CD4-positive, alpha-beta memory T cell (primary cell): ENCODE measurements around the gene LRRK1. TPM values are rescaled to one million over a fixed set of nuclear protein-coding genes. Genes with fewer than 3 reads are reported as not detected.

Experiments
- CTCF ChIA-PET: fragments of 350-600 bp; sonication (Branson Sonifier 250); formaldehyde crosslinking; loops from one replicate; lab custom pipeline; 2021; ENCODE audit warnings: inconsistent platforms; ENCODE audit not compliant: partially characterized antibody; lab: Charles Lee
- POLR2A ChIA-PET: fragments of 350-600 bp; sonication (Branson Sonifier 250); formaldehyde crosslinking; loops from one replicate; lab custom pipeline; 2021; ENCODE audit not compliant: partially characterized antibody; lab: Charles Lee
- DNase-seq, 5 donors: peaks; one replicate each; pipeline versions ENCODE4 v3.0.0 to v3.0.0-alpha.2; 2020 to 2022; ENCODE audit warnings: mixed read lengths in 1 of 5
- H3K27ac ChIP-seq: one replicate; pipeline ENCODE4 v1.7.0; 2013; ENCODE audit warnings: low read depth, low read length
- H3K27me3 ChIP-seq: 2 replicates; pipeline ENCODE4 v1.7.0; 2013; ENCODE audit warnings: mild to moderate bottlenecking, low read length, moderate library complexity; ENCODE audit not compliant: insufficient read depth
- H3K36me3 ChIP-seq: 2 replicates; pipeline ENCODE4 v1.7.0; 2013; ENCODE audit warnings: mild to moderate bottlenecking, low read length, moderate library complexity; ENCODE audit not compliant: insufficient read depth
- H3K4me1 ChIP-seq: 2 replicates; pipeline ENCODE4 v1.7.0; 2013; ENCODE audit warnings: mild to moderate bottlenecking, low read length, moderate library complexity; ENCODE audit not compliant: insufficient read depth
- H3K4me3 ChIP-seq, 2 donors: one replicate each; pipeline ENCODE4 v1.7.0; 2013; ENCODE audit warnings: low read length in 2 of 2, mild to moderate bottlenecking in 1 of 2
- H3K9me3 ChIP-seq, 2 donors: one replicate each; pipeline ENCODE4 v1.7.0; 2013; ENCODE audit warnings: low read length in 2 of 2, control low read depth in 1 of 2; ENCODE audit not compliant: control insufficient read depth in 1 of 2
- H3K27ac Mint-ChIP-seq, 7 donors: one replicate each; pipeline ENCODE4 v1.8.0; 2020 to 2021; ENCODE audit warnings: mixed read lengths in 7 of 7, mild to moderate bottlenecking in 6 of 7, inconsistent platforms in 3 of 7, moderate library complexity in 3 of 7
- H3K27me3 Mint-ChIP-seq, 2 donors: one replicate each; pipeline ENCODE4 v1.8.0; 2020 to 2021; ENCODE audit warnings: mixed read lengths in 2 of 2
- H3K36me3 Mint-ChIP-seq, 2 donors: one replicate each; pipeline ENCODE4 v1.8.0; 2020 to 2021; ENCODE audit warnings: mixed read lengths in 2 of 2, inconsistent platforms in 1 of 2, mild to moderate bottlenecking in 1 of 2
- H3K4me1 Mint-ChIP-seq, 4 donors: one replicate each; pipeline ENCODE4 v1.8.0; 2020 to 2021; ENCODE audit warnings: mixed read lengths in 4 of 4, mild to moderate bottlenecking in 1 of 4
- H3K4me3 Mint-ChIP-seq, 8 donors: one replicate each; pipeline ENCODE4 v1.8.0; 2020 to 2021; ENCODE audit warnings: mixed read lengths in 8 of 8, mild to moderate bottlenecking in 7 of 8, moderate library complexity in 6 of 8, inconsistent platforms in 3 of 8
- H3K9me3 Mint-ChIP-seq, 8 donors: one replicate each; pipeline ENCODE4 v1.8.0; 2020 to 2021; ENCODE audit warnings: mixed read lengths in 8 of 8, mild to moderate bottlenecking in 5 of 8, inconsistent platforms in 3 of 8, moderate library complexity in 1 of 8
- intact Hi-C: fragments of 100-400 bp; cut with micrococcal nuclease; formaldehyde crosslinking; loops from one replicate; pipeline ENCODE4 v1.15.1; 2023
- polyA plus RNA-seq, 2 donors: library from polyadenylated mRNA; unstranded; fragments of 300-500 nt; fragmentation: Illumina TruSeq; gene quantifications; one replicate each; pipeline ENCODE4 v1.2.3, GENCODE V29; 2021
- total RNA-seq, 2 experiments: library from RNA; stranded (reverse); gene quantifications; one replicate each; pipeline ENCODE4 v1.2.3, GENCODE V29; 2021

The LRRK1 gene, protein sequence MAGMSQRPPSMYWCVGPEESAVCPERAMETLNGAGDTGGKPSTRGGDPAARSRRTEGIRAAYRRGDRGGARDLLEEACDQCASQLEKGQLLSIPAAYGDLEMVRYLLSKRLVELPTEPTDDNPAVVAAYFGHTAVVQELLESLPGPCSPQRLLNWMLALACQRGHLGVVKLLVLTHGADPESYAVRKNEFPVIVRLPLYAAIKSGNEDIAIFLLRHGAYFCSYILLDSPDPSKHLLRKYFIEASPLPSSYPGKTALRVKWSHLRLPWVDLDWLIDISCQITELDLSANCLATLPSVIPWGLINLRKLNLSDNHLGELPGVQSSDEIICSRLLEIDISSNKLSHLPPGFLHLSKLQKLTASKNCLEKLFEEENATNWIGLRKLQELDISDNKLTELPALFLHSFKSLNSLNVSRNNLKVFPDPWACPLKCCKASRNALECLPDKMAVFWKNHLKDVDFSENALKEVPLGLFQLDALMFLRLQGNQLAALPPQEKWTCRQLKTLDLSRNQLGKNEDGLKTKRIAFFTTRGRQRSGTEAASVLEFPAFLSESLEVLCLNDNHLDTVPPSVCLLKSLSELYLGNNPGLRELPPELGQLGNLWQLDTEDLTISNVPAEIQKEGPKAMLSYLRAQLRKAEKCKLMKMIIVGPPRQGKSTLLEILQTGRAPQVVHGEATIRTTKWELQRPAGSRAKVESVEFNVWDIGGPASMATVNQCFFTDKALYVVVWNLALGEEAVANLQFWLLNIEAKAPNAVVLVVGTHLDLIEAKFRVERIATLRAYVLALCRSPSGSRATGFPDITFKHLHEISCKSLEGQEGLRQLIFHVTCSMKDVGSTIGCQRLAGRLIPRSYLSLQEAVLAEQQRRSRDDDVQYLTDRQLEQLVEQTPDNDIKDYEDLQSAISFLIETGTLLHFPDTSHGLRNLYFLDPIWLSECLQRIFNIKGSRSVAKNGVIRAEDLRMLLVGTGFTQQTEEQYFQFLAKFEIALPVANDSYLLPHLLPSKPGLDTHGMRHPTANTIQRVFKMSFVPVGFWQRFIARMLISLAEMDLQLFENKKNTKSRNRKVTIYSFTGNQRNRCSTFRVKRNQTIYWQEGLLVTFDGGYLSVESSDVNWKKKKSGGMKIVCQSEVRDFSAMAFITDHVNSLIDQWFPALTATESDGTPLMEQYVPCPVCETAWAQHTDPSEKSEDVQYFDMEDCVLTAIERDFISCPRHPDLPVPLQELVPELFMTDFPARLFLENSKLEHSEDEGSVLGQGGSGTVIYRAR (N-terminal part only)
- under 1 TPM; 0.53 to 0.58 TPM for total RNA-seq
- polyA plus RNA-seq, result under 1 TPM in 1 of 2 donors, not detected in 1; 0.50 TPM

DNA sequence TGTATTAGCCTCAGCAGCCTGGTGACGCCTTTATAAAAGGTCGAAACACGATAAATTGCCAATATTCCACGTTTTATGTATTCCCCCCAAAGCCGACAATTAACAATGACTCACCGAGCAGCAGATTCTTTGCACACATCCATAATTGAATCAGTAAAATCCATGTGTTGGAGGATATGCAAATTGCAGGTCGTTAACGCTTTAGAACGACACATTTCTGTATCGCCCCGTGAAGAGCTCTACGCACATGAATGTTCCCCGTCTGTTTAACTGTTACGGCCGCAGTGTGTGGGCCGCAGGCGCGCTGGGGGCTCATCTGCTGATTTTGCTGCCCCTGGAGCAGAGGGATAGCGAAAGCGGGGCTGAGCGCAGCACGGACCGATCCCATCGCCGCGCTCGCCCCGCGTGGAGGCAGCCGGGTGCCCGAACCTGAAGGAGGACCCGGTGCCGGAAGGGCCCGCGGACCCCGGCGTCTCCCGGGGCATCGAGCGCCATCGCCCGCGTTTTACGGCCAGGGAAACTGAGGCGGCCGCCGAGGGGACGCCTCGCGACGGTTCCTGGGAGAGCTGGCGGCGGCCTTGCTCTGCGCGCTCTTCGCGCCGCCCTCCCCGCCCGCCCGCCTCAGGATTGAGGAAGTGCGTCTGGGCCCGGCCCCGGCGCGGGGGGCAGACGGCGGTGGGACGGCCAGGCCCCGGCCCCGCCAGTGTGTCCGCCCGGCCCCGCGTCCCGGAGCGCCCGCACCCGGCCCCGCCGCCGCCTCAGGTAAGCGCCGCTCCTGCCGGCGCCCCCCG lies at the start of gene LRRK1:
LRRK1 (plus strand) TSS at position 668 of the 791 bp plus-strand sequence. CDS start 5,276 bp downstream, outside the sequence.
- no peak within 1 kb of the TSS for H3K27ac ChIP-seq
- Mint-ChIP-seq H3K27me3 (peaks cover 43 to 44% of the 10 kb centered on the region in 2 donors), H3K4me3 (peak within 1 kb of the TSS; percentile 74 to 89 (median 84)), H3K36me3 (no peaks in the 10 kb centered on the region), H3K9me3 (no peaks in the 10 kb centered on the region), H3K4me1 (peaks cover 7 to 22% (median 8%) of the 10 kb centered on the region in 4 donors), H3K27ac (no peak within 1 kb of the TSS)
- H3K9me3 ChIP-seq, result no peaks in the 10 kb centered on the region
- ChIA-PET CTCF (interaction anchor here (0.9 to 6.3 kb wide), 4 partner anchors 14 to 88 kb away, joined by 3 to 74 read pairs (median 8); no protein-coding TSS in a partner anchor), POLR2A (no interaction called here)
- no peak for DNase-seq
- intact Hi-C loops, result loop anchor here (1.0 kb wide), 1 partner anchor 89 kb away; no protein-coding TSS in a partner anchor
- H3K27me3 ChIP-seq, result peaks cover 21% of the 10 kb centered on the region
- peaks cover 13% of the 10 kb centered on the region for H3K4me1 ChIP-seq
- H3K4me3 ChIP-seq, result peak within 1 kb of the TSS; percentile 23 to 38
- no peaks in the 10 kb centered on the region for H3K36me3 ChIP-seq

DNA sequence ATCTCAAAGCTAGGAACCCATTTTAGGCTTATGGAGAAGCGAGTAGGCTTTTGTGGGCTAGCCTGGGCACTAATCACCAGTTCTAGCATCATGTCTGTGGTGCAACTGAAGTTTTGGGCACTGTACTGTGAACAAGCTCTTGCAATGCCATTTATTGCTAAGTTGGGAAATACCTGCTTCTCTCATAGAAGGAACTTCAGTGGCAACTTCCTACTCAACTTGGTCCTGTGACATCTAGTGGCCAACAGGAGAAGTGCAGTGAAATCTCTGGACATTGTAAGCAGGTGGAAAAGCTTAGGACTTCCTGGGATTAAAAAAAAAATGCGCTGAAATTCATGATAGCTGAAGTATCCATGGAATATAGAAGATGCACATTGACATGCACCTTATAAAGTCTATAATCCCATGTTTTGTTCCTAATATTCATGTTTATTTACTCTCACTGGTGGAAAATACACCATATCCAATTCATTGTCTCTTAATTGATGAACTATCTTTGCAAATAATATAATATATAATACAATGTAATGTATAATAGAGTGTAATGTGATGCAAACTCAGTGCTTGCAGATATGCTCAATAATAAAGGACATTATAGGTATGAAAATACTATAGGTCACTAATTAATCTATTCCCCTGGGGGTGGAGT lies 46.0 kb upstream of the LRRK1 start:
- DNase-seq, result peak; percentile 39 to 52 (median 51)
- Histone ChIP-seq H3K36me3 (no peaks in the 10 kb centered on the region), H3K27ac (no peak overlapping the region), H3K27me3 (no peaks in the 10 kb centered on the region), H3K4me1 (no peaks in the 10 kb centered on the region), H3K9me3 (peaks cover 0 to 4% of the 10 kb centered on the region in 2 donors), H3K4me3 (no peak overlapping the region)
- Mint-ChIP-seq H3K36me3 (no peaks in the 10 kb centered on the region), H3K9me3 (peaks cover 0 to 6% (median 0%) of the 10 kb centered on the region in 8 donors), H3K4me3 (no peak overlapping the region), H3K27me3 (peaks cover 9 to 21% of the 10 kb centered on the region in 2 donors), H3K4me1 (peaks cover 0 to 1% (median under 1%) of the 10 kb centered on the region in 4 donors), H3K27ac (no peak overlapping the region)
- intact Hi-C loops, result loop anchor here (1.0 to 2.0 kb wide), 3 partner anchors 523 to 944 kb away; no protein-coding TSS in a partner anchor
- CTCF ChIA-PET, result interaction anchor here (0.7 to 2.6 kb wide), 15 partner anchors 10 to 954 kb away, joined by 3 to 23 read pairs (median 3); no protein-coding TSS in a partner anchor
- POLR2A ChIA-PET, result no interaction called here

DNA sequence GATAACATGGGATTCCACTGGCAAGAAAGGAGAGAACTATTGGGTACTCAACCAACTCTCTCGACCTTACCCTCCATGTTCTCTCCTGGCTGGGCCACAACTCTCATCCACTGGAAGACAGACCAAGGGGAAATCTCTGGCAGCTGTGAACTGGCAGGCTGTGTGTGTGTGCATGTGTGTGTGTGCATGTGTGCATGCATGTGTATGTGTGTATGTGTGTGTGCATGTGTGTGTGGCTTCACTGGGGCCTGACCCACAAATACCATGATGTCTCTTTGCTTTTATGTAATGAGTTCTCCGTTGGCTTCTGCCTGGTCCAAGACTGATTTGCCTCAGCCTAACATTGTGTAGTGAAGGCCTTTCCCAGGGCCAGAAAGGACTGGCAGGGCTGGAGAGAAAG lies 43.7 kb upstream of the LRRK1 start:
- no peak for DNase-seq
- ChIA-PET CTCF (interaction anchor here (0.8 to 2.8 kb wide), 5 partner anchors 10 to 525 kb away, joined by 3 to 11 read pairs (median 4); no protein-coding TSS in a partner anchor), POLR2A (no interaction called here)
- Histone ChIP-seq H3K27ac (no peak overlapping the region), H3K36me3 (no peaks in the 10 kb centered on the region), H3K27me3 (peaks cover 4% of the 10 kb centered on the region), H3K9me3 (no peaks in the 10 kb centered on the region), H3K4me3 (no peak overlapping the region), H3K4me1 (no peaks in the 10 kb centered on the region)
- no peak overlapping the region for H3K4me3 Mint-ChIP-seq
- H3K9me3 Mint-ChIP-seq, result no peaks in the 10 kb centered on the region
- H3K27me3 Mint-ChIP-seq, result peaks cover 18 to 25% of the 10 kb centered on the region in 2 donors
- peaks cover 0 to 11% (median 6%) of the 10 kb centered on the region in 4 donors for H3K4me1 Mint-ChIP-seq
- intact Hi-C loops, result no loop called here
- H3K27ac Mint-ChIP-seq, result no peak overlapping the region
- H3K36me3 Mint-ChIP-seq, result no peaks in the 10 kb centered on the region

DNA sequence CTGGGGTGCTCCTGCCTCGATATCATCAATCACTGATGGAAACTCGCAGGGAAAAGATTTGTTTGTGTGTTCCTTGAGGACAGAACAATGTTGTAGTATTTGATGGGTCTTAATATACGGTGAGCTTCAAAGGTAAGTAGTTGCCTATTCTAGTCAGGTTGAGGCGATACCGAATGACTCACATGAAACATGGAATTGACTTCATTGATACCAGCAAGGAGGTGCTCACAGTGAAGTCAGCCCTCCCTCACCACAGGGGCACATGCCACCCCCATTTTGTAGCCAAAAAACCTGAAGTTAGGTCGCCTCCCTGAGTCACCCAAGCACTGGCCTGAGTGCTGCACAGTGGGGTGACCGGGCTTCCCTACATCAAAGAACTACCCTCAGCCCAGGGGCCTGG lies 43.2 kb upstream of the LRRK1 start:
- ChIA-PET POLR2A (no interaction called here), CTCF (interaction anchor here (0.8 to 2.8 kb wide), 4 partner anchors 11 to 246 kb away, joined by 3 to 11 read pairs (median 4); no protein-coding TSS in a partner anchor)
- H3K4me3 Mint-ChIP-seq, result no peak overlapping the region
- Histone ChIP-seq H3K4me3 (no peak overlapping the region), H3K36me3 (no peaks in the 10 kb centered on the region), H3K9me3 (no peaks in the 10 kb centered on the region), H3K4me1 (no peaks in the 10 kb centered on the region), H3K27me3 (peaks cover 8% of the 10 kb centered on the region), H3K27ac (no peak overlapping the region)
- no peaks in the 10 kb centered on the region for H3K36me3 Mint-ChIP-seq
- H3K4me1 Mint-ChIP-seq, result peaks cover 2 to 16% (median 10%) of the 10 kb centered on the region in 4 donors
- intact Hi-C loops, result no loop called here
- no peak for DNase-seq
- H3K27ac Mint-ChIP-seq, result peak overlapping the region in 1 of 7 donors; percentile 27
- peaks cover 21 to 28% of the 10 kb centered on the region in 2 donors for H3K27me3 Mint-ChIP-seq
- no peaks in the 10 kb centered on the region for H3K9me3 Mint-ChIP-seq

DNA sequence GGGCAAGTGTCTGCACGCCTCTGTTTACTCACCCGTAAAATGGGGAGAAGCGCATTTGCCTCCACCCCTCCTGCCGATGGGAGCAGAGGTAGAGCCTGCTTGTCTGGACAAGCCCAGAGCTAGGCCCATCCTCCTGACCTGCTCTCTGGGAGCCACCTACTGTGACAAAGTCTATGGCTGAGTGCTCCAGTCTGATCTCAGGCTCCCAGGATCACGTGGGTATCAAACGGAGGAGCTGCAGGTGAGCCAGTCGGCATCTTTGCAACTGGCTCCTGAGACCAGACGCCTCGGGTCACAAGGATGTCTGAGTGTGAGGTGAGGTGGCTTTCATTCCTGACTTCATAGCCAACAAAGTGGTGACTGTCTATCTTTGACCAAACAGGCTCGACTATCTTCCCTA lies 41.6 kb upstream of the LRRK1 start:
- Histone ChIP-seq H3K36me3 (no peaks in the 10 kb centered on the region), H3K4me3 (no peak overlapping the region), H3K9me3 (no peaks in the 10 kb centered on the region), H3K27me3 (peaks cover 8% of the 10 kb centered on the region), H3K27ac (no peak overlapping the region), H3K4me1 (no peaks in the 10 kb centered on the region)
- Mint-ChIP-seq H3K27me3 (peaks cover 35 to 40% of the 10 kb centered on the region in 2 donors), H3K4me3 (peak overlapping the region in 1 of 8 donors; percentile 38), H3K36me3 (no peaks in the 10 kb centered on the region), H3K4me1 (peaks cover 2 to 19% (median 10%) of the 10 kb centered on the region in 4 donors), H3K9me3 (no peaks in the 10 kb centered on the region), H3K27ac (no peak overlapping the region)
- DNase-seq, result no peak
- intact Hi-C loops, result no loop called here
- ChIA-PET CTCF (no interaction called here), POLR2A (no interaction called here)

DNA sequence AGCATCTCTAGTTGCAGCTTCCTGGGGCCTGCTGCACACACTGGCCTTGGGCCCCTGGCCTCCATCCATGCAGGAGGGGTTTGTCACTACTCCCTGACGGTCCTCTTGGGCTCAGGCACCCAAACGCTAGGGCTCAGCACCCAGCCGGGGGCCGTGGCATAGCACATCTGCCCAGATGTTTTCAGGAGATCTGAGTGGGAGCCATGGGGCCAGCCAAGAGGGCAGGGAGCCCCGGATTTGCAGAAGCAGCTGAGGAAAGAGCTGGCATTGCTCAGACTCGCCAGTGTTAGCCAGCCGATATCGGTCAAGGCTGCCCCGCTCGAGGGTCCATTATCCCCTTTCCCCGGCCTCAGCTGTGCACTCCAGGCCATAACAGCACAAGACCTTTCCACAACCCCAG lies 41.0 kb upstream of the LRRK1 start:
- intact Hi-C loops, result no loop called here
- Mint-ChIP-seq H3K4me1 (peaks cover 2 to 19% (median 10%) of the 10 kb centered on the region in 4 donors), H3K36me3 (no peaks in the 10 kb centered on the region), H3K27me3 (peaks cover 40 to 43% of the 10 kb centered on the region in 2 donors), H3K4me3 (peak overlapping the region in 5 of 8 donors; percentile 9 to 81 (median 71)), H3K9me3 (no peaks in the 10 kb centered on the region), H3K27ac (no peak overlapping the region)
- H3K27me3 ChIP-seq, result peaks cover 8% of the 10 kb centered on the region
- no peak overlapping the region for H3K27ac ChIP-seq
- ChIA-PET CTCF (no interaction called here), POLR2A (no interaction called here)
- H3K36me3 ChIP-seq, result no peaks in the 10 kb centered on the region
- DNase-seq, result no peak
- no peak overlapping the region for H3K4me3 ChIP-seq
- no peaks in the 10 kb centered on the region for H3K9me3 ChIP-seq
- no peaks in the 10 kb centered on the region for H3K4me1 ChIP-seq
